OCI-LY1 (cell line): ENCODE results near the gene IFITM5.

Experiments used
- CTCF ChIP-seq: fragments of 200-600 bp; sonication (generic), shearing (Covaris generic); IDR thresholded peaks from 2 replicates; pipeline ENCODE4 v1.5.1; 2017; ENCODE audit warnings: mild to moderate bottlenecking, antibody characterized with exemption, low read length, moderate library complexity, mixed read lengths
- EZH2 ChIP-seq: fragments of 200-600 bp; sonication (generic), shearing (Covaris generic); IDR thresholded peaks from 2 replicates; pipeline ENCODE4 v1.8.0; 2017; ENCODE audit warnings: borderline replicate concordance, mixed run types, mild to moderate bottlenecking, antibody characterized with exemption, low read length, moderate library complexity, mixed read lengths

- TF ChIP-seq CTCF = no peak
- no peak for TF ChIP-seq EZH2
Observed at GRCh38 chr11:252666-253065, 46.7 kb downstream of the IFITM5 start.
